ENCODE results near the gene LTBP1. TPM values are rescaled to one million over a fixed set of nuclear protein-coding genes. Genes with fewer than 3 reads are reported as not detected.

LTBP1 gene
- total and polyA plus RNA-seq, 10 of the 15 experiments (the other 5 are each of a cell fraction or from before 2014, with no cell fraction given) = 0.01 to 0.28 (median 0.12) TPM; not detected in 2

- FAIRE-seq (no peak), DNase-seq (ENCODE audit: low read depth, low spot score) (no peak), ATAC-seq (no peak)
- TF ChIP-seq EGR1 (IDR thresholded peaks at IDR 0.05; ENCODE audit: borderline replicate concordance in 1 of 2, low read depth in 2 of 2, low read length in 2 of 2) (no peak), CREB1 (IDR thresholded peaks at IDR 0.05; ENCODE audit: low read depth) (no peak), MEF2B (IDR thresholded peaks at IDR 0.05; ENCODE audit: partially characterized antibody, poor library complexity, severe bottlenecking) (no peak), GATAD2B (conservative IDR thresholded peaks at IDR 0.05; ENCODE audit: low read depth) (no peak), WRNIP1 (IDR thresholded peaks at IDR 0.05; ENCODE audit: borderline replicate concordance, low read depth, low read length) (no peak), FOXM1 (IDR thresholded peaks at IDR 0.05; ENCODE audit: low read depth, low read length) (no peak), BCL11A (IDR thresholded peaks at IDR 0.05; ENCODE audit: low read depth, low read length) (no peak), FOS (IDR thresholded peaks at IDR 0.05; ENCODE audit: borderline replicate concordance, extremely low read depth, insufficient read length) (no peak), SRF (IDR thresholded peaks at IDR 0.05; ENCODE audit: low read depth in 2 of 2, low read length in 2 of 2) (no peak)
- TF ChIP-seq, protein P1, sequence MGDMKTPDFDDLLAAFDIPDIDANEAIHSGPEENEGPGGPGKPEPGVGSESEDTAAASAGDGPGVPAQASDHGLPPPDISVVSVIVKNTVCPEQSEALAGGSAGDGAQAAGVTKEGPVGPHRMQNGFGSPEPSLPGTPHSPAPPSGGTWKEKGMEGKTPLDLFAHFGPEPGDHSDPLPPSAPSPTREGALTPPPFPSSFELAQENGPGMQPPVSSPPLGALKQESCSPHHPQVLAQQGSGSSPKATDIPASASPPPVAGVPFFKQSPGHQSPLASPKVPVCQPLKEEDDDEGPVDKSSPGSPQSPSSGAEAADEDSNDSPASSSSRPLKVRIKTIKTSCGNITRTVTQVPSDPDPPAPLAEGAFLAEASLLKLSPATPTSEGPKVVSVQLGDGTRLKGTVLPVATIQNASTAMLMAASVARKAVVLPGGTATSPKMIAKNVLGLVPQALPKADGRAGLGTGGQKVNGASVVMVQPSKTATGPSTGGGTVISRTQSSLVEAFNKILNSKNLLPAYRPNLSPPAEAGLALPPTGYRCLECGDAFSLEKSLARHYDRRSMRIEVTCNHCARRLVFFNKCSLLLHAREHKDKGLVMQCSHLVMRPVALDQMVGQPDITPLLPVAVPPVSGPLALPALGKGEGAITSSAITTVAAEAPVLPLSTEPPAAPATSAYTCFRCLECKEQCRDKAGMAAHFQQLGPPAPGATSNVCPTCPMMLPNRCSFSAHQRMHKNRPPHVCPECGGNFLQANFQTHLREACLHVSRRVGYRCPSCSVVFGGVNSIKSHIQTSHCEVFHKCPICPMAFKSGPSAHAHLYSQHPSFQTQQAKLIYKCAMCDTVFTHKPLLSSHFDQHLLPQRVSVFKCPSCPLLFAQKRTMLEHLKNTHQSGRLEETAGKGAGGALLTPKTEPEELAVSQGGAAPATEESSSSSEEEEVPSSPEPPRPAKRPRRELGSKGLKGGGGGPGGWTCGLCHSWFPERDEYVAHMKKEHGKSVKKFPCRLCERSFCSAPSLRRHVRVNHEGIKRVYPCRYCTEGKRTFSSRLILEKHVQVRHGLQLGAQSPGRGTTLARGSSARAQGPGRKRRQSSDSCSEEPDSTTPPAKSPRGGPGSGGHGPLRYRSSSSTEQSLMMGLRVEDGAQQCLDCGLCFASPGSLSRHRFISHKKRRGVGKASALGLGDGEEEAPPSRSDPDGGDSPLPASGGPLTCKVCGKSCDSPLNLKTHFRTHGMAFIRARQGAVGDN (IDR thresholded peaks at IDR 0.05) = no peak
- intact Hi-C loops (cut with micrococcal nuclease; ENCODE audit: unreplicated experiment) = no loop called here
- Histone ChIP-seq H3K36me3 (ENCODE audit: control insufficient read depth in 2 of 2, insufficient read depth in 2 of 2, low read length in 1 of 2) (no peaks in the 10 kb centered on the region), H3K9ac (ENCODE audit: control insufficient read depth, insufficient read depth, low read length) (no peak overlapping the region), H3K4me2 (ENCODE audit: control insufficient read depth, insufficient read depth) (no peak overlapping the region), H3K27me3 (replicated peaks in 1 of 2; ENCODE audit: control insufficient read depth in 2 of 2, insufficient read depth in 2 of 2, low read length in 1 of 2) (no peaks in the 10 kb centered on the region), H3K79me2 (ENCODE audit: control insufficient read depth, insufficient read depth, low read length) (no peaks in the 10 kb centered on the region), H3K4me1 (ENCODE audit: control insufficient read depth, insufficient read depth, low read length) (no peaks in the 10 kb centered on the region), H3K4me3 (no peak overlapping the region), H4K20me1 (ENCODE audit: control insufficient read depth, insufficient read depth) (no peaks in the 10 kb centered on the region), H2AFZ (ENCODE audit: control insufficient read depth, low read depth, low read length) (no peak overlapping the region), H3K9me3 (replicated peaks; ENCODE audit: control insufficient read depth, insufficient read depth, low read length) (no peaks in the 10 kb centered on the region), H3K27ac (ENCODE audit: control insufficient read depth, insufficient read depth) (no peak overlapping the region)
- CTCF ChIA-PET = interaction anchor here (0.7 kb wide), 1 partner anchor 640 kb away, joined by 3 read pairs; no protein-coding TSS in a partner anchor
- no TSS peak for BruUV-seq (replicated peaks)
- SMC1A ChIA-PET (ENCODE audit: uncharacterized antibody, unreplicated experiment) = no interaction called here
- RAD21 ChIA-PET (ENCODE audit: unreplicated experiment) = no interaction called here
- POLR2A ChIA-PET = no interaction called here
- in situ Hi-C loops (cut with MboI) = no loop called here
These were observed 159.4 kb downstream of the LTBP1 start for GRCh38 chr2:33106115-33106514.

Data from GM12878 (cell line).